ENCODE data around the gene HOXA4. TPM values are rescaled to one million over a fixed set of nuclear protein-coding genes. Genes with fewer than 3 reads are reported as not detected.

The HOXA4 gene
- total and polyA plus RNA-seq, 12 donors = 0.20 to 1.2 (median 0.59) TPM; not detected in 4

DNA sequence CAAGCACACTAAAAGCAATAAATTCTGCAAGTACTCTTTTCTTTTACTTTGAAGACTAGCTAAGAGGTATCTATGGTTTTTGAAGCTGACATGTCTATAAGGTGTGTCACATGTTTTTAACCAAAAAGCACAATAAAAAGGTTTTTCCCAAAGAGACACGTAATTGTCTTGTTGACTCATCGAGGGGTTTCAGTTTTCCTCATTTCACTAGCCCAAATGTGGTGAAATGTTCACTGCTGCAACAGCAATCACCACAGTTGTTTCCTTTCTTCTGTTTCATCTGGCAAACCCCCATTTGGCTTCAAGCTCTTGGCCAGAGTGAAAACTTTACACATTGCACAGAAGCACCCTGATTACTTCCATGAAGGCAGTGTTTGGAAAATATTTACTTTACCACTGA is 3.8 kb upstream of the HOXA4 start:
- H3K27me3 ChIP-seq = peaks cover 41 to 100% (median 99%) of the 10 kb centered on the region in 7 donors
- H3K27ac ChIP-seq = no peak overlapping the region
- TF ChIP-seq, protein P1, sequence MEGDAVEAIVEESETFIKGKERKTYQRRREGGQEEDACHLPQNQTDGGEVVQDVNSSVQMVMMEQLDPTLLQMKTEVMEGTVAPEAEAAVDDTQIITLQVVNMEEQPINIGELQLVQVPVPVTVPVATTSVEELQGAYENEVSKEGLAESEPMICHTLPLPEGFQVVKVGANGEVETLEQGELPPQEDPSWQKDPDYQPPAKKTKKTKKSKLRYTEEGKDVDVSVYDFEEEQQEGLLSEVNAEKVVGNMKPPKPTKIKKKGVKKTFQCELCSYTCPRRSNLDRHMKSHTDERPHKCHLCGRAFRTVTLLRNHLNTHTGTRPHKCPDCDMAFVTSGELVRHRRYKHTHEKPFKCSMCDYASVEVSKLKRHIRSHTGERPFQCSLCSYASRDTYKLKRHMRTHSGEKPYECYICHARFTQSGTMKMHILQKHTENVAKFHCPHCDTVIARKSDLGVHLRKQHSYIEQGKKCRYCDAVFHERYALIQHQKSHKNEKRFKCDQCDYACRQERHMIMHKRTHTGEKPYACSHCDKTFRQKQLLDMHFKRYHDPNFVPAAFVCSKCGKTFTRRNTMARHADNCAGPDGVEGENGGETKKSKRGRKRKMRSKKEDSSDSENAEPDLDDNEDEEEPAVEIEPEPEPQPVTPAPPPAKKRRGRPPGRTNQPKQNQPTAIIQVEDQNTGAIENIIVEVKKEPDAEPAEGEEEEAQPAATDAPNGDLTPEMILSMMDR (IDR thresholded peaks at IDR 0.05) = no peak
- 12 to 20% methylated on average over 2 of the region's 2 CpGs for WGBS, 2 donors
- peaks cover 0 to 14% (median 3%) of the 10 kb centered on the region in 9 donors for H3K4me1 ChIP-seq
- H3K36me3 ChIP-seq = no peaks in the 10 kb centered on the region
- H3K9me3 ChIP-seq = no peaks in the 10 kb centered on the region
- ATAC-seq = no peak
- DNase-seq = no peak
- no peak overlapping the region for H3K4me3 ChIP-seq
- intact Hi-C loops (cut with DNase I) = loop anchor here in 1 of 10 donors (5.0 kb wide), 1 partner anchor 37 kb away; the partner anchor contains the start of gene HOXA1

DNA sequence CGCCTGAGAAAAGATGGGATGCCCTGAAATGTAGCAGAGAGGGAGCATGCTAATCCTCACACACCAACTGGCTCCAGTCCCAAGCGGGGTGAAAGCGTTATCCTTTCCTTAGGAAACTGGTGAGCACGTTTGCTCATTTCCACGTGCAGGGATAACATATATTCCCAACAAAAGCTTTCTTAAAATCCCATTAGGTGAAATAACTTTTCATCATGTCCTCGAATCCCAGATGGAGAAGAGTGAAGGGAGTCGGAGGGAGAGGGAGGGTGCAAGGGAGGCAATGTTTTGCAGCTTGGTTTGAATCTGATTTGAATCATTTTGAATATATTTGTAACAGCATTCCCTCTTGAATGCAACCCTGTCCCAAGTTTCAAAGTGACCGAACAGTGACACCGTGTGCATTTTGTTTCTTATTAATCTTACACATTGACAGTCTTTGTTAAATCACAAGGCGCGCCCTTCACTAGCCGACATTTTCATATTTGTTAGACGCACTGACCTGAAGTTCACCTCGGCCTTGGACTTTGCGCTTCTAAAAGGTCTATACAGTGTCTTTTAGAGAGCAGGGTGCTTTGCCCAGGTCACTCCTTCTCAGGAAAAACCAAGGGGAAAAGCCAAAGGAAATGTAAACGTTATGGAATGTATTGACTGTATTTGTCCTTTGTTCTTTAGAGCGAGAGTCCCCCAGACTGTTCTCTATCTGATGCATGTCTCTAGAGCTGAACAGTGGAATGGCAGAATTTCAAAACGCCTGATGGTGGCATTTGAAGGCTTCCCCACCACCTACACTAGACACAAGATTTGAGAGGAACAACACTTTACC is 3.1 kb upstream of the HOXA4 start:
- no peaks in the 10 kb centered on the region for H3K36me3 ChIP-seq
- WGBS, 2 donors = 16 to 19% methylated on average over 18 of the region's 18 CpGs
- intact Hi-C loops (cut with DNase I) = loop anchor here in 1 of 10 donors (5.0 kb wide), 1 partner anchor 36 kb away; the partner anchor contains the start of gene HOXA1
- H3K9me3 ChIP-seq = no peaks in the 10 kb centered on the region
- ATAC-seq = no peak
- no peak overlapping the region for H3K27ac ChIP-seq
- H3K4me1 ChIP-seq = peaks cover 0 to 14% (median 0%) of the 10 kb centered on the region in 9 donors
- TF ChIP-seq, protein P1 (IDR thresholded peaks at IDR 0.05) = no peak
- peaks cover 43 to 100% (median 99%) of the 10 kb centered on the region in 7 donors for H3K27me3 ChIP-seq
- no peak overlapping the region for H3K4me3 ChIP-seq
- DNase-seq = no peak

DNA sequence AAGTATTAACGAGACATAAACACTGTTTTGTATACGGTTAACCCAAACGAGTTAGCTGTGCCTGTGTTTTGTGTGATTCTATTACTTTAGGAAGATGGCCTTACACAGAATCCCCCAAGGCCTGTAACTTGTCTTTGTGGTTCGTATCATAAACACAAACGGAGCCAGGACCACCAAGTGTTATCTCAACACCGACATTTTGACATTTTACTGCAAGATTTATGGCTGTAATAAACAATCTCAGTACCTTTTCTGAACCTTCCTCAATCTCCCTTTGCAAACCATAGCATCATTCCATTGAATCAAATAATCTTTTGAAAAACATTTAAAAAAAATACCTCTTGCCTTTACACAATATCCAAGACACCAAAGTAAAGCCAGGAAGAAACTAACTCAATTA is 2.4 kb upstream of the HOXA4 start:
- Histone ChIP-seq H3K4me3 (no peak overlapping the region), H3K4me1 (peaks cover 0 to 14% (median 0%) of the 10 kb centered on the region in 9 donors), H3K27ac (no peak overlapping the region), H3K9me3 (no peaks in the 10 kb centered on the region), H3K27me3 (peaks cover 45 to 100% (median 99%) of the 10 kb centered on the region in 7 donors), H3K36me3 (no peaks in the 10 kb centered on the region)
- WGBS, 2 donors = 26 to 28% methylated on average over 6 of the region's 6 CpGs
- TF ChIP-seq, protein P1 (IDR thresholded peaks at IDR 0.05) = no peak
- no peak for DNase-seq
- no peak for ATAC-seq
- intact Hi-C loops (cut with DNase I) = loop anchor here in 1 of 10 donors (5.0 kb wide), 1 partner anchor 36 kb away; the partner anchor contains the start of gene HOXA1

DNA sequence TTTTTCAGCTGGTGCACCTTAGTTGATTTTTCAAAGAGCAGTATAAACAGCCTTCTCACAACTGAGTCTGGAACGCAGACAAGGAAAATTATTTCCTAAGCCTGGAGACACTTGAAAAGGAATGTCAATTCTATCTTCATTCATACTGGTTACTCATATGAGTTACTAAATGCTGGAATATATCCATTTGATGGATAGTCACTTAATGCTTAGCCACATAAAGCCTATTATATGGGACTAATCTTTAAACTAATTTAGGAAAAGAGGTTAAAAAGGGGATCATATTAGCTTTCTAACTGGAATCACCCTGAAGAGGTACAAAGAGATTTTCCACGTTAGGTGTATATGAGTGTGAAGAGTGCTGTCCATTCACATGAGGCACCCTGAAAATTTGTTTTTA is 1.7 kb upstream of the HOXA4 start:
- Histone ChIP-seq H3K4me3 (no peak overlapping the region), H3K9me3 (no peaks in the 10 kb centered on the region), H3K27ac (no peak overlapping the region), H3K27me3 (peaks cover 45 to 100% (median 99%) of the 10 kb centered on the region in 7 donors), H3K36me3 (no peaks in the 10 kb centered on the region), H3K4me1 (peaks cover 0 to 14% (median 0%) of the 10 kb centered on the region in 9 donors)
- intact Hi-C loops (cut with DNase I) = loop anchor here in 1 of 10 donors (5.0 kb wide), 1 partner anchor 35 kb away; the partner anchor contains the start of gene HOXA1
- WGBS, 2 donors = 32 to 41% methylated on average over 2 of the region's 2 CpGs
- ATAC-seq (no peak), DNase-seq (no peak)
- TF ChIP-seq, protein P1 (IDR thresholded peaks at IDR 0.05) = no peak

Data from heart right ventricle (tissue), 16 donors.